ENCODE results near the gene CILP2. TPM values are rescaled to one million over a fixed set of nuclear protein-coding genes. Genes with fewer than 3 reads are reported as not detected.

The CILP2 gene
- total and polyA plus RNA-seq, 9 of the 15 experiments (the other 6 are each of a cell fraction or from before 2014, with no cell fraction given), result 0.04 to 0.35 (median 0.05) TPM; not detected in 2

DNA sequence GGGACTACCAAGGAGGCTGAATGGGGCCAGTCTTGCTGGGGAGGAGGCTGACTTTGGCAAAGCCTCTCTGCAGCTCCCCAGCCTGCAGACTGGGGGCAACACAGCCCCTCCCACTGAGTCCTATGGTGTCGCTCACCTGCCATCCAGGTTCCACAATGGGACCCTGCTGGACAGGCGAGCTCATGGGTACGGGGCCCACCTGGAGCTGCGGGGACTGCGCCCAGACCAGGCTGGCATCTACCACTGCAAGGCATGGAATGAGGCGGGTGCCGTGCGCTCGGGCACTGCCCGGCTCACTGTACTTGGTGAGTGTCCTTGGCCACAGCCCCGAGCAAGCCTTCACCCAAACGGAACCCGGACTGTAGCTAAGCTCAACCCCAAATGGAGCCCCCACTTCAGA lies 5.0 kb downstream of the CILP2 start:
- CTCF ChIA-PET (ENCODE audit: low intra/inter-chr PET ratio), result no interaction called here
- 45% methylated on average over 13 of the region's 13 CpGs for WGBS (ENCODE audit: insufficient coverage, low coverage, missing lambda C conversion rate)
- no peaks in the 10 kb centered on the region for H3K79me2 ChIP-seq (ENCODE audit: control insufficient read depth, insufficient read depth, low read length)
- no peak overlapping the region for H2AFZ ChIP-seq (ENCODE audit: low read depth, low read length)
- ATAC-seq, result no peak
- H3K9me3 ChIP-seq (replicated peaks; ENCODE audit: control insufficient read depth, insufficient read depth, low read depth, low read length), result no peaks in the 10 kb centered on the region; the same call in 1 of the 2 replicates
- no peak for DNase-seq (ENCODE audit: extremely low read depth in 1 of 4, low spot score in 3 of 4)
- H3K9ac ChIP-seq (ENCODE audit: insufficient read depth in 1 of 2, low read depth in 2 of 2, low read length in 2 of 2), result no peak overlapping the region
- no peak overlapping the region for H3K4me3 ChIP-seq
- peaks cover 3 to 19% of the 10 kb centered on the region in 2 experiments; a peak in 3 of 5 replicates for H3K27me3 ChIP-seq (ENCODE audit: control insufficient read depth in 2 of 2, insufficient read depth in 2 of 2, low read length in 2 of 2)
- peaks cover 2 to 72% of the 10 kb centered on the region in 2 experiments; a peak in 2 of 5 replicates for H3K4me1 ChIP-seq (replicated peaks in 1 of 2; ENCODE audit: control insufficient read depth in 2 of 2, insufficient read depth in 2 of 2, low read length in 2 of 2)
- POLR2A ChIA-PET, result no interaction called here
- TF ChIP-seq PTTG1 (tag; IDR thresholded peaks at IDR 0.05; ENCODE audit: low read depth), result no peak
- no peak for TF ChIP-seq E2F3 (CRISPR knock-in tag; IDR thresholded peaks at IDR 0.05)
- TF ChIP-seq NFRKB (IDR thresholded peaks at IDR 0.05; ENCODE audit: low read depth), result no peak
- TF ChIP-seq NFYB (IDR thresholded peaks at IDR 0.05; ENCODE audit: extremely low read depth, insufficient read length), result no peak
- TF ChIP-seq RBM15 (IDR thresholded peaks at IDR 0.05; ENCODE audit: insufficient read depth, low read length), result no peak
- TF ChIP-seq CBX8 (IDR thresholded peaks at IDR 0.05; ENCODE audit: borderline replicate concordance, extremely low read depth, low read depth, low read length, poor library complexity, severe bottlenecking), result no peak
- TF ChIP-seq MTA2 (IDR thresholded peaks at IDR 0.05; ENCODE audit: low read depth), result no peak
- TF ChIP-seq, protein P1, sequence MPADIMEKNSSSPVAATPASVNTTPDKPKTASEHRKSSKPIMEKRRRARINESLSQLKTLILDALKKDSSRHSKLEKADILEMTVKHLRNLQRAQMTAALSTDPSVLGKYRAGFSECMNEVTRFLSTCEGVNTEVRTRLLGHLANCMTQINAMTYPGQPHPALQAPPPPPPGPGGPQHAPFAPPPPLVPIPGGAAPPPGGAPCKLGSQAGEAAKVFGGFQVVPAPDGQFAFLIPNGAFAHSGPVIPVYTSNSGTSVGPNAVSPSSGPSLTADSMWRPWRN (IDR thresholded peaks at IDR 0.05; ENCODE audit: low read depth), result no peak
- TF ChIP-seq, protein P2, sequence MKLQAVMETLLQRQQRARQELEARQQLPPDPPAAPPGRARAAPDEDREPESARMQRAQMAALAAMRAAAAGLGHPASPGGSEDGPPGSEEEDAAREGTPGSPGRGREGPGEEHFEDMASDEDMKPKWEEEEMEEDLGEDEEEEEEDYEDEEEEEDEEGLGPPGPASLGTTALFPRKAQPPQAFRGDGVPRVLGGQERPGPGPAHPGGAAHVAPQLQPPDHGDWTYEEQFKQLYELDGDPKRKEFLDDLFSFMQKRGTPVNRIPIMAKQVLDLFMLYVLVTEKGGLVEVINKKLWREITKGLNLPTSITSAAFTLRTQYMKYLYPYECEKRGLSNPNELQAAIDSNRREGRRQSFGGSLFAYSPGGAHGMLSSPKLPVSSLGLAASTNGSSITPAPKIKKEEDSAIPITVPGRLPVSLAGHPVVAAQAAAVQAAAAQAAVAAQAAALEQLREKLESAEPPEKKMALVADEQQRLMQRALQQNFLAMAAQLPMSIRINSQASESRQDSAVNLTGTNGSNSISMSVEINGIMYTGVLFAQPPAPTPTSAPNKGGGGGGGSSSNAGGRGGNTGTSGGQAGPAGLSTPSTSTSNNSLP (IDR thresholded peaks at IDR 0.05; ENCODE audit: borderline replicate concordance, low read depth, low read length), result no peak
- no peak for TF ChIP-seq STAT5A (IDR thresholded peaks at IDR 0.05; ENCODE audit: borderline replicate concordance, low read length)
- TF ChIP-seq ETV5 (CRISPR knock-in tag; IDR thresholded peaks at IDR 0.05; ENCODE audit: low read depth), result no peak
- no peak for TF ChIP-seq NR3C1 (CRISPR knock-in tag; IDR thresholded peaks at IDR 0.05)
- TF ChIP-seq ILF3 (IDR thresholded peaks at IDR 0.05; ENCODE audit: borderline replicate concordance), result no peak
- TF ChIP-seq ILK (tag; IDR thresholded peaks at IDR 0.05; ENCODE audit: borderline replicate concordance, low read depth), result no peak
- TF ChIP-seq ZKSCAN8 (CRISPR knock-in tag; IDR thresholded peaks at IDR 0.05), result no peak
- H4K20me1 ChIP-seq (replicated peaks; ENCODE audit: control insufficient read depth, insufficient read depth, low read length), result no peaks in the 10 kb centered on the region
- no peaks in the 10 kb centered on the region for H3K36me3 ChIP-seq (ENCODE audit: control insufficient read depth, insufficient read depth, low read length)
- BruUV-seq (replicated peaks), result no TSS peak
- FAIRE-seq, result no peak
- no peak overlapping the region for H3K27ac ChIP-seq (ENCODE audit: extremely low read depth, low read depth, low read length)
- intact Hi-C loops (cut with micrococcal nuclease) (no loop called here), in situ Hi-C loops (cut with MboI) (loop anchor here (25.0 kb wide), 1 partner anchor 94 kb away; the partner anchor contains the start of genes GMIP and LPAR2)
- no peaks in the 10 kb centered on the region for H3K9me1 ChIP-seq (ENCODE audit: control insufficient read depth, insufficient read depth, low read length)
- H3K4me2 ChIP-seq (ENCODE audit: insufficient read depth, low read length), result no peak overlapping the region

Measured in K562 (cell line).